HFFc6 (cell line): ENCODE results near the gene FAM50B. TPM values are rescaled to one million over a fixed set of nuclear protein-coding genes. Genes with fewer than 3 reads are reported as not detected.

ENCODE experiments used
- DNase-seq: peaks from one replicate; pipeline ENCODE4 v3.0.0-alpha.2; 2018
- H3K27ac Mint-ChIP-seq: 2 replicates; pipeline ENCODE4 v1.8.0; 2020; ENCODE audit warnings: mild to moderate bottlenecking, mixed read lengths
- H3K27me3 Mint-ChIP-seq: 2 replicates; pipeline ENCODE4 v1.8.0; 2021; ENCODE audit warnings: mild to moderate bottlenecking, moderate library complexity, mixed read lengths; ENCODE audit not compliant: insufficient read depth
- H3K36me3 Mint-ChIP-seq: 2 replicates; pipeline ENCODE4 v1.8.0; 2021; ENCODE audit warnings: low read depth, mixed read lengths
- H3K4me1 Mint-ChIP-seq: 2 replicates; pipeline ENCODE4 v1.8.0; 2020; ENCODE audit warnings: low read depth, mixed read lengths
- H3K4me3 Mint-ChIP-seq: 2 replicates; pipeline ENCODE4 v1.8.0; 2020; ENCODE audit warnings: mild to moderate bottlenecking, moderate library complexity, mixed read lengths
- H3K9me3 Mint-ChIP-seq: 2 replicates; pipeline ENCODE4 v1.8.0; 2020; ENCODE audit warnings: mild to moderate bottlenecking, mixed read lengths
- total RNA-seq, 6 experiments: library from RNA; stranded (reverse); fragmentation: NEBNext Ultra II Directional; extraction: Animal tissue kit (Norgen Biotek cat#: 25700); gene quantifications; 2 replicates in 1 of 6; 3 replicates in 5 of 6; pipeline ENCODE4 v1.2.3, GENCODE V29; 2021
- TF ChIP-seq, protein P1 (sequence below): fragments of 200-600 bp; sonication (generic); IDR thresholded peaks from 2 replicates; pipeline ENCODE4 v1.5.0; 2021; ENCODE audit warnings: antibody characterized with exemption, mild to moderate bottlenecking

Gene FAM50B
- total RNA-seq, 6 experiments from 2014 or later = 8.0 to 11.7 (median 10.2) TPM

DNA sequence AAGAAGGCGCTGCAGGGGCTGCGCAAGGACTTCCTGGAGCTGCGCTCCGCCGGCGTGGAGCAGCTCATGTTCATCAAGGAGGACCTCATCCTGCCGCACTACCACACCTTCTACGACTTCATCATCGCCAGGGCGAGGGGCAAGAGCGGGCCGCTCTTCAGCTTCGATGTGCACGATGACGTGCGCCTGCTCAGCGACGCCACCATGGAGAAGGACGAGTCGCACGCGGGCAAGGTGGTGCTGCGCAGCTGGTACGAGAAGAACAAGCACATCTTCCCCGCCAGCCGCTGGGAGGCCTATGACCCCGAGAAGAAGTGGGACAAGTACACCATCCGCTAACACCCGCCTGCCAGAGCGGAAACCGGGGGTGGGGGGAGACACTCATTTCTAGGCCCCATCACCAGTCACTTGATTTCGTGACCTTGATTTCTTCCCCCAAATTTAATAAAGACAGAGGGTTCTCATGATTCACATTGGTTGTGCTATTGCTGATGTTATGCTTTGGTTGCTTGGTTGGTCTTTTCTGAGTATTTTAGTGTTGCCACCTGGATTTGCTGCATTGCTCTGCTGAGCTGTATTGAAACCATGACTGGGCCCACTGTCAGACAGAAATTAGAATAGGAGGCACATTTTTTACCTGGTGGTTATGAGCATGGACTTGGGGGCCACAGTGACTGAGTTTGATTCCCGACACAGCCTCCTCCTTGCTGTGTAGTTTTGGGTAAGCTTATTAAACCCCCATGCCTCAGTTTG is 1.5 kb downstream of the FAM50B start:
- Mint-ChIP-seq H3K4me3 (no peak overlapping the region; the same call in 1 of the 2 replicates), H3K9me3 (no peaks in the 10 kb centered on the region; the same call in 1 of the 2 replicates), H3K36me3 (no peaks in the 10 kb centered on the region), H3K27me3 (no peaks in the 10 kb centered on the region; the same call in 1 of the 2 replicates), H3K4me1 (peaks cover 19% of the 10 kb centered on the region), H3K27ac (no peak overlapping the region)
- DNase-seq = no peak
- TF ChIP-seq, protein P1, sequence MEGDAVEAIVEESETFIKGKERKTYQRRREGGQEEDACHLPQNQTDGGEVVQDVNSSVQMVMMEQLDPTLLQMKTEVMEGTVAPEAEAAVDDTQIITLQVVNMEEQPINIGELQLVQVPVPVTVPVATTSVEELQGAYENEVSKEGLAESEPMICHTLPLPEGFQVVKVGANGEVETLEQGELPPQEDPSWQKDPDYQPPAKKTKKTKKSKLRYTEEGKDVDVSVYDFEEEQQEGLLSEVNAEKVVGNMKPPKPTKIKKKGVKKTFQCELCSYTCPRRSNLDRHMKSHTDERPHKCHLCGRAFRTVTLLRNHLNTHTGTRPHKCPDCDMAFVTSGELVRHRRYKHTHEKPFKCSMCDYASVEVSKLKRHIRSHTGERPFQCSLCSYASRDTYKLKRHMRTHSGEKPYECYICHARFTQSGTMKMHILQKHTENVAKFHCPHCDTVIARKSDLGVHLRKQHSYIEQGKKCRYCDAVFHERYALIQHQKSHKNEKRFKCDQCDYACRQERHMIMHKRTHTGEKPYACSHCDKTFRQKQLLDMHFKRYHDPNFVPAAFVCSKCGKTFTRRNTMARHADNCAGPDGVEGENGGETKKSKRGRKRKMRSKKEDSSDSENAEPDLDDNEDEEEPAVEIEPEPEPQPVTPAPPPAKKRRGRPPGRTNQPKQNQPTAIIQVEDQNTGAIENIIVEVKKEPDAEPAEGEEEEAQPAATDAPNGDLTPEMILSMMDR = no peak

DNA sequence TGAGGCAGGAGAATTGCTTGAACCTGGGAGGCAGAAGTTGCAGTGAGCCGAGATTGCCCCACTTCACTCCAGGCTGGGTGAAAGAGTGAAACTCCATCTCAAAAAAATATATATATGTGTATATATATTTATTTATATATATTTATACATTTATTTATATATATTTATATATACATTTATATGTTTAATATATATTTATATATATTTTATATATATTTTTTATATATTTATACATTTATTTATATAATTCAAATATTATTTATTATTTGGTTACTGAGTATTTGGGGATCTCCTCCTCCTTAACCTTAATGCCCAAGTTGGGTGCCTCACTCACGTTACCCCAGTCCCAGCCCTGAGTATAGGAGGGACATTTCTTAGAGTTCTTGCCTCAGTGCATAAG is 2.7 kb downstream of the FAM50B start:
- Mint-ChIP-seq H3K4me3 (no peak overlapping the region), H3K9me3 (no peaks in the 10 kb centered on the region; the same call in 1 of the 2 replicates), H3K4me1 (peaks cover 19% of the 10 kb centered on the region), H3K27me3 (no peaks in the 10 kb centered on the region; the same call in 1 of the 2 replicates), H3K36me3 (no peaks in the 10 kb centered on the region), H3K27ac (no peak overlapping the region)
- no peak for DNase-seq
- TF ChIP-seq, protein P1 = no peak

DNA sequence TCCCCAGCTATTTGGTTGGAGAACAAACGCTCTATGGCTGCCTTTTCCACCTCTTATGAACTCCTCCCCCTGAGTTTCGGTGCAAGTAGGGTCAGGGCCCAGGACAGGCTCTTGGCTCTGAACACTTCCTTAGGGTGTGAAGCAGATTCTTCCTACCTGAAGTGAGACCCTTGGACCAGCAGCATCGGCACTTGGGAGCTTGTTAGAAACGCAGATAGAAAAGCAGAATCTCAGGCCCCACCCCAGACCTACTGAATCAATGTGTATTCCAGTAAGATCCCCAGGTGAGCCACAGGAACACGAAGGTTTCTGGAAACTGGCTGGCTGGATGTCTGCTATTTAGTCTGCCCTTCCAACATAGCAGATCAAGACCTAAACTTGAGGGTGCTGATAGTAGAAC is 3.2 kb downstream of the FAM50B start:
- Mint-ChIP-seq H3K27me3 (no peaks in the 10 kb centered on the region; the same call in 1 of the 2 replicates), H3K36me3 (no peaks in the 10 kb centered on the region), H3K4me1 (peaks cover 15% of the 10 kb centered on the region), H3K9me3 (no peaks in the 10 kb centered on the region; the same call in 1 of the 2 replicates), H3K27ac (no peak overlapping the region), H3K4me3 (no peak overlapping the region)
- TF ChIP-seq, protein P1 = no peak
- no peak for DNase-seq

DNA sequence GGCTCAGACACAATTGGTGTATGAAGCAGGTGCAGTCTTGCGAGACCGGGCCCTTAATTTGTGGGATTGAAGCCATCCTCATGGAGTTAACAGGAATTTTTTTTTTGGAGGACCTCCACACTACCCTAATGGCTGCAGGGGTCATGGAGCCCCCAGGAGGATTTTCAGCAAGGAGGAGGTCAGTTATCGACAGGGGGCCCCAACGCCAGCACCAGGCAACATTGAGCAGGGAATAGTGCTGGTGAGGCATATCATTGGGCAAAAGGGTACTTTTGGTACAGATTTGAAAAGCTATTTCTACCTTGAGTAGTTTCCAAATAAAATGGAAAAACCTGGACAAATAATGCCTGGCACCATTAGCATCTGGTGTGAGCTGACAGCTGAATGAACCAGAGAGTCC is 6.7 kb downstream of the FAM50B start:
- H3K27me3 Mint-ChIP-seq = peaks cover 3% of the 10 kb centered on the region
- no peaks in the 10 kb centered on the region for H3K4me1 Mint-ChIP-seq
- no peaks in the 10 kb centered on the region for H3K36me3 Mint-ChIP-seq
- H3K4me3 Mint-ChIP-seq = no peak overlapping the region
- no peak overlapping the region for H3K27ac Mint-ChIP-seq
- TF ChIP-seq, protein P1 = no peak
- DNase-seq = no peak
- H3K9me3 Mint-ChIP-seq = no peaks in the 10 kb centered on the region; the same call in 1 of the 2 replicates

DNA sequence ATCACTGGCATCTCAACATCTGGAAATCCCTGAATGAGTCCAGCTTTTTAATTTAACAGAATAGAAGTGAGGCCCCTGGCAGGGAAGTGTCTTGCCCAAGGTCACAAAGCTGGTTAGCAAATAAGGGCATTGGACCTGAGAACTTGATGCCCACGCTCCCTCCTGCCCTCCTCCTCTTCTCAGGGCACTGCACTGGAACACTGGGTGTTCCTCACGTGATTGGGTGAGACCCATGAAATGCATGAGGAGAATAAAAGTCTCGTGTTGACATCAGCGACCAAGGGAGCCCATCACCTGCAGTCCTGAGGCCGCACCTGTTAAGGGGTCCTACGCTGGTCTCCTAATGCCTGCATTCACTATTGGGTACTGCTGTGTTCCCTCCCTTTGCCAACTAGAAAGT is 7.4 kb downstream of the FAM50B start:
- no peak overlapping the region for H3K4me3 Mint-ChIP-seq
- DNase-seq = no peak
- no peaks in the 10 kb centered on the region for H3K9me3 Mint-ChIP-seq
- H3K4me1 Mint-ChIP-seq = no peaks in the 10 kb centered on the region
- peaks cover 3% of the 10 kb centered on the region; the same call in 1 of the 2 replicates for H3K27me3 Mint-ChIP-seq
- no peaks in the 10 kb centered on the region for H3K36me3 Mint-ChIP-seq
- no peak overlapping the region for H3K27ac Mint-ChIP-seq
- TF ChIP-seq, protein P1 = no peak
